GM21737 (cell line): ENCODE results near the gene PLEKHA1.
A peak's percentile ranks its signal among the peaks of the same experiment; 100 is the strongest.

Experiments
- ATAC-seq: cut with Tn5 transposase; IDR thresholded peaks from one replicate; pipeline ENCODE4 v1.9.1; 2021; ENCODE audit warnings: mild to moderate bottlenecking, moderate library complexity; ENCODE audit not compliant: unreplicated experiment

PLEKHA1 gene

DNA sequence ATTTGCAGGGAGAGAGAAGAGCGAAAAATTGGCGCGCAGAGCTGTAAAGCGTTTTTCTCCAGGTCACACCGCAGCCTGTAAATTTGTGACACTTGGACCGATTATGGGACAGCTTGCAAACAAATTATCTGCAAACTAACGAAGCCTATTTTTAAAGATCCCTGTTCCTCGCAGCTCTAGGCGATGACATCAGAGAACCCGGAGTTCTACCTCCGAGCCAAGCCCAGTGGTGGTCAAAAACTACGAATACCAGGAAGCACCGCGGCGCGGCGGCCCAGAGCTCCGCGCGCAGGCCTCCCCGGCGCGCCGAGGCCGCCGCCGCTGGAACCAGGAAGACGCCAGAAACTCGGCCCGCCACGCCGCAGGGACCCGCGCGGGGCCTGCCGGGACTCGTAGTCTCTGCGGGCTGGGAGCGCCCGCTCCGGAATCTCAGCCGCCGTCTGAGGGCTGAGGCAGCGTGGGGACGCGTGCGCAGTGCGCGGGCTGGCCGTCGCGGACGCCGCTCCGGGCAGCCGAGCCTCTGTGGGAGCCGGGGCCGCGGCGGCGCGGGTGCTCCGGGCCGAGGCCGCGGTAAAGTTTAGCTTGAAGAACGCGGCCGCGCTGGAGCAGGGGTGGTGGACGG, at the start of gene PLEKHA1:
Gene PLEKHA1, plus strand, starts transcription at position 472 of the 622 bp plus-strand sequence. CDS start 18,493 bp downstream, outside the sequence.
- ATAC-seq, result peak; percentile 88

DNA sequence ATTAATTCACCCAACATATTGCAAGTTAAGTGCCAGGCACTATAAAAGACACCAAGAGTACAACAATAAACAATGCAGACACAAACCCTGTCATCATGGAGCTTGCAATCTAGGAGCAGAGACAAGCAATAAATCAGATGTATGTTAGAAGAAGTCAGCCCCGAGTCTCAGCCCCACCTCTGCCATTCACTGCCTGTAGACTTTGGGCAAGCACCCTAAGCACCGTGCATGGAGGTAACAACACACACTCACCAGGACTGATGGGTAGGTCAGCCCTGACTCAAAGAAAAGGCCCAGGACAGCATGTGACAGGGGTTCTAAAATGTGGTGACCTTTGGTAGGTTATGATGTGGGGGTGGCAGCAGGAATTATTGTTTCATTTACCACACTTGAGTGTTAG, 49.3 kb upstream of the PLEKHA1 start:
- no peak for ATAC-seq

DNA sequence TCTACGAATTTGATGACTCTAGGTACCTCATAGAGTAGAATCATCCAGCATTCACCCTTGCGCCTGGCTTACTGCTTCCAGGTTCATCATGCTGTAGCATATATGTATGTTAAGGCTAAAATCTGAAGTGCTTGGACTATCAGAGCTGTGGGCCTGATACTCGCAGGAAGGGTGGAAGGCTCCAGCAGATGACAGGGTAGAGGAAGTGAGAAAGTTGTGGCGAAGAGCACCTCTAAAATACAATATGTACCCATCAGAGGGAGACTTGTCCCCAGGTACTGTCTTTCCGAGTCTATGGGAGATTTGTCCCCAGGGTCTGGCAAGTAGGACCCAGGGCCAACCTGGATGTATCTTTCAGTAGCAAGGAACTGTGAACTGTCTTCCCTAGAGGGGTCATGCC, 48.1 kb upstream of the PLEKHA1 start:
- ATAC-seq, result no peak

DNA sequence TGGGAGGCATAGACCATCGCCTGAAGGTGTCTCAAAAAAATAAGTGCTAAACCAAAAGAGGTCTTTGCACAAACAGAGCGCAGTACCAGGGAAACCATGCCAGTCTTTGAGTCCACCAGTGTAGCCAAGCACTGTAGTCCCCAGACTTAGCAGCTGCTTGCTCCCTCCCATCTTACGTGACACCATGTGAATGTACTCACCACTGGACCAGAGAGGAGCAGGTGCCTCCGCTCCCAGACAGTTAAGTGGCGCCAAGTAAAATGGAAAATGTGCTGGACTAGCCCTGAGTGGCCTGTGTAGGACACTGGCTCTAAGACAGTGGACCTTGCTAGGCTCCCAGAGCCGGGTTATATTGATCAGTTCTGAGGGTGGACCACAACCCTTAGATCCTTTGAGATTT, 47.7 kb upstream of the PLEKHA1 start:
- no peak for ATAC-seq

DNA sequence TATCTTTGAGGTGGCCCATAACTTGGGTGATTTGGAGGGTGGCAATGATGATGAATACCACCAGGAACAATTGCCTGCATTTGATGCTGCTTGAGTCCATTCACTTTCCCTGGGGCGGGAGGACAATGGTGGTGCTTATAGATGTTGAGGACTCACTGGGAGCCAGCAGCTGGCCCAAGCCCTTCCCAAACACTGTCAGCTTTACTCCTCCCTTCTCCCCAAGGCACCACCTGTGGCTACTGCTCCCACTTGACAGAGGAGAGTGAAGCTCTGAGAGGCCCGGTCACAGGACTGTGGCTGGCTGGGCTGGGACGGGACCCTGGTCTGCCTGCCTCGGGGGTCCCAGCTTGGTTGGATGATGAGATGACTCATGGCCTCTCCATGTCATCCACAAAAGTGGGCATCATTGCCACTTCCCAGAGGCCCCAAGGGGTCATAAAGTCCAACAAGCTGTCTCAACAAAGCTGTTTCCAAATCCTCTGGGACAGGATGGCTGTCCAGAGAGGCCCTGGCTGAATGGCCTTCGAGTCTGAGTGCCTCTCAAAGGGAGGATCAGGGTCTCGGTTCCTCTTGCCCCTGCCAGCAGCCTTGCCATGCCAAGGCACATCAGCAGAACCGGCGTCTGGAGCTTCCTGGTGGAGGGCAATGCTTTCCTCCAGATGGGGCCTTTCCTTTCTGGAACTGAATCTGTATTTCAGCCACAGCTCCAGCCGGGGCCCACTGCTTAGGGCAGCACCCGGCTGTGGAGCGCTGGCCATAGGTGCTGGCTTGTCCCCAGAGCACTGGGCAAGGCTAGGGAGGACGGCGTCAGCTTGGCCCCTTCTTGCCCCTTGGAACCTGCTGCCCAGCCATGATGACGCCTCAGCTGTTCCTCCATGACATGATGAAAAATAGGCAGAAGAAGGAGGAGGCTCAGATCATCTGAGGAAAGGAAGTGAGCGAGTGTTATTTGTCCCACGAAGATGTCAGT, 47.0 kb upstream of the PLEKHA1 start:
- no peak for ATAC-seq

DNA sequence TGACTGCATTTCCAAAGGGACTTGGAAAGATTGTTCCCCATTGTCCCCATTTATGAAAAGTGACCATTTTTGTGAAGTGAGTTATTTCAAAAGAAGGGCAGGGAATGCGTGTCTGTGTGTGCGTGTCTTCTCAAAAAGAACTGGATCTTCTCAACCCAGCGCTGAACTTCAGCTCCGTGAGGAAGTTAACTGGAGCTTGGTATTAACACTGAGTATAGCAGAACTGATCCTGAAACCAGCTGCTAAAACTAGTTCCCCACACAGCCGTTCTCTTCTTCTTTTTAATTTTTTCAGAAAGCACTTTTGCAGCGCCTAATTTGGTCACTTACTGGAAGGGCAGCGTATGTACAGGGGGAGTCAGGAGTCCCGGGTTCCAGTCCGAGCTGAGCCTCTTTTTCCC, 45.8 kb upstream of the PLEKHA1 start:
- ATAC-seq, result no peak

DNA sequence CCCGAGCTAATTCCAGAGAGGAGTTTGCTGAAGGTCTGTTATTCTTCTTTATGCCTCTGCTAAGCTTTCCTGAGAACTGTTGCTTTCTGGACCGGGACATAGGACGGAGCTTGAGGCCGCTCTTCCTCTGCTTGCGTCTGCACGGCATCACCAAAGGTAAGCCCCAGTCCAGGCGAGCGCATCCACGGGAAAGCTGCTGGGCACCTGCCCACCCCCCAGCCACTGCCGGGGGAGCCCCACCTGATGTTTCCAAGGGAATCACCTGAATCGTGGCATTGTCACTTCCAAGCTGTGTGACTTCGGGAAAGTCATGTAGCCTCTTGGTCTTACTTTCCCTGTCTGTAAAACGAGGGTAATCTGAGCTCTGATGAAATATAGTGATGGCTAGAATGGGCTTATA, 45.1 kb upstream of the PLEKHA1 start:
- no peak for ATAC-seq

DNA sequence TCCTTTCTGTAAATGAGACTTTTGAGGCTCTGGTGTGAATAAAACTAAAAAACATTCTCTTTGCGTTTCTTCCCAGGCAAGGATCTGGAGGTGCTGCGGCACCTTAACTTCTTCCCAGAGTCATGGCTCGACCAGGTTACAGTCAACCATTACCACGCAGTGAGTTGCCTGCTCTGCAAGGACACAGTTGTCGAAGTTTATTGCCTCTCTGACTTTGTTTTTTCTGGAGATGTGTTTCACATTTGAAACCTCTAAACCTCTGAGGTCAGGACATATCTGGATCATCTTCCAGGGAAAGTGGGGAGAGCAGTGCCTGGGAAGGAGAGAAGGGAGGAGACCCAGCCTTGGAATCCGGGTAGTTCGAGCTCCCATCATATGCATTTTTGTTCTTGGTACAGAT, 43.4 kb upstream of the PLEKHA1 start:
- ATAC-seq, result no peak

DNA sequence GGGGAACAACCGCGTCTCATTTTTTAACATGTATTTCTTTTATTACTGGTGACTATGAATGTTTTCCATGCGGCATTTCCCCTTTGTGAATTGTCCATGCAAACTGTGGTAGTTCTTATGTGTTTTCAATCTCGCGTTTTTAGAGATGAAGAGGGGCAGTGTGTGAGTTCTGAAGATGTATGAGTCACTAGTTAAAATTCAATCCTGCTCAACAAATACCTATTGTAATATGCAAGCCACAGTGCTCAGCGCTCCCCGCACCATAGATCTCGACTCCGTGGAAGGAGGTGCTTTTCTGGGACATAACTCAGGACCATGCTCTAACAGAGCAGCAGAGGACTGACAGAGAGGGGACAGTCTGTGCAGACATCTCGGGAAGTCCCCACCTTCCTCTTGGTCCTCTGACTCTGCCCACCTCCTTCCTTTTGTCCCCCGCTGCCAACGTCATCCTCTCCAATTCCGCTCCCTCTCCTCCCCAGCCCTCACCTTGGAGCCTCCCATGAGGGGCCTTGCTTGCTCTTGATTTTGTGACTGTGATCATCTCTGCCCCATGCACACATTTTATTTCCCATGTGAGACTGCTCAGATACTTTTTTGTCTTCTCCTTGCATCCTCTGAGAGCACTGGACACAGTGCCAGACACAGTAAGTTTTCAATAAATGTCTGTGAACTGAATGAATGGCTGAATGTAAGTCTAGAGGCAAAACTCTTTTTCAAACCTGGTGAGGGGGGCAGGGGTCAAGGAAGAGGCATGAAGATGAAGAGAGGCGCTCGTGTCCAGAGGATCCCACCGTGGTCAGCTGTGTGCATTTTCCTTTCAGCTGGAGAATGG, 42.7 kb upstream of the PLEKHA1 start:
- no peak for ATAC-seq

DNA sequence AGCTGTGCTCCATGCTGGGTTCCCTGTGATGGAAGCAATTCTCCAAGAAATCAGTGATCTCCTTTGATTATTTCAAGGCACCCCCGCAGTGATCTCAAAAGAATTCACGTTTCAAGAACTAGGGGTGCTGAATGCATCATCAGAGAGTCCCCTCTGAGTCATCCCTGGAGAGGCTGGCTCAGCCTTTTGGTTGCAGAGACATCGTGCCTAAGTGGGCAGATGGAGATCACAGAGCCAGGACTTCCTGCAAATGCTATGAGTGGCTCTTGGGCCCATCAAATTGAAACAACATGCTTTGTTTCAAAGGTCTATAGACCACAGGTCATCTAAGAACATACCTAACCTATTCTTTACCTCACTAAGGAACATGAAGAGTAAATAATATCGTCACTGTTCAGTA, 41.5 kb upstream of the PLEKHA1 start:
- no peak for ATAC-seq

DNA sequence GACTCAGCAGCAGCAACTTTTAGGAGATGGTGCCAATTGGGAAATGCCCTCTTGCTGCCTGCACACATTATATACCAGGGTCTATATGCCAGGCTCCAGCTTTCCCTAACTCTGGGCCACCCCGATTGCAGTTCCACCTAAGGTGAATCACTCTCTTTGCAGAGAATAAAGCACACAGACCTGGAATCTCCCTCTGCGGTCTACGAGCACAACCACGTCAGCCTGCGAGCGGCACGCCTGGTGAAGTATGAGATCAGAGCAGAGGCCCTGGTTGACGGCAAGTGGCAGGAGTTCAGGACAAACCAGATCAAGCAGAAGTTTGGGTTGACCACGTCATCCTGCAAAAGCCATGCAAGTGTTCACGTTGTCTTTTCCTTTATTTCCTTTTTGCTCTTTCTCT, 38.2 kb upstream of the PLEKHA1 start:
- no peak for ATAC-seq

DNA sequence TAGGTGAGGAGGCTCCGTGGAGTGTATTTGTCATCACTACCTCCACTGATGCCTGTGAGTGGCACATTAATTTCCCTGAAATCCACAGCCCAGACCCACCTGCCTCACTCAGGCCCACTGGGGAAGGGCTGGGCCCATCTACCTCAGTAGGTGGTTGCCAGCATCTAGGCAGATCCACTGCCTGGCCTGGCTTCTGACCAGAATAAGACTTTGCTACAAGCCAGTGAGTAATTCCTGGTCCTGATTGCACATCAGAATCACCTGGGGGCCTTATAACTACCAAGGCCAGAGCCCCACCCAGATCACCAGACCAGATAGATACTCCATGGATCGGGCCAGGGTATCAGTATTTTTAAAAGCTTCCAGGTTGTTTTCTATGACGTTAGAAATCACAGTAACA, 37.5 kb upstream of the PLEKHA1 start:
- no peak for ATAC-seq

DNA sequence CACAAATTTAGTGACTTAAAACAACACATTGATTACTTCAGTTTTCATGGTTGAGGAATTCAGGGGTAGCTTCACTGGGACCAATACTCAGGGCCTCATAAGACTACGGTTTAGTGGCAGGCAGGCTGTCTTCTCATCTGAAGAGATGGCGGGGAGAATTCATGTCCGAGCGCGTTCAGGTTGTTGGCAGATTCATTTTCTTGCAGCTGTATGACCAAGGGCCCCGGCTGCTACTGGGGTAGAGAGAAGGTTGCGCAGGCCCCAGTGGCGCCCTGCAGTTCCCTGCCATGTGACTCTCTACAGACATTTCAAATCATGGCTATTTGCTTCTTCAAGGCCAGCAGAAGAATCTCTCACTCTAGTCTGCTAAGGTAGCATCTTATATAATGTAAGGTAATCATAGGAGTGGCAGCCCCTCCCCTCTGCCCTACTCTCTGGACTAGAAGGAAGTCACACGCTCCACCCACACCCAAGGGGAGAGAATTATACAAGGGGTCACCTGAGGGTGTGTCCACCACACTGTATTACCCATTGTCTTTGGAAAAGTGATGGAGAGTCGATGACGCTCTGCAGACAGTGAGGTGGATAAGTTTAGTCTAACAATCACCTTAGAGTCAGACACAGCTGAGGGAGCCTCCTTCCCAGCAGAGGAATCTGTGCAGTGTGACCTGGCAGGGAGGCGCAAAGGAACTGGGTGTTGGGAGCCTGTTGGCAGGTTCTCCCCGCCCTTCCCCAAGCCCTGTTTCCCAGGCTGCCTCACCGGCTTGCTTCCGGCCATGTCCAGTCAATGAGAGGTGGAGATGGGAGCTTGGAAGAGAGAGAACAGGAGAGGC, 35.7 kb upstream of the PLEKHA1 start:
- ATAC-seq, result no peak

DNA sequence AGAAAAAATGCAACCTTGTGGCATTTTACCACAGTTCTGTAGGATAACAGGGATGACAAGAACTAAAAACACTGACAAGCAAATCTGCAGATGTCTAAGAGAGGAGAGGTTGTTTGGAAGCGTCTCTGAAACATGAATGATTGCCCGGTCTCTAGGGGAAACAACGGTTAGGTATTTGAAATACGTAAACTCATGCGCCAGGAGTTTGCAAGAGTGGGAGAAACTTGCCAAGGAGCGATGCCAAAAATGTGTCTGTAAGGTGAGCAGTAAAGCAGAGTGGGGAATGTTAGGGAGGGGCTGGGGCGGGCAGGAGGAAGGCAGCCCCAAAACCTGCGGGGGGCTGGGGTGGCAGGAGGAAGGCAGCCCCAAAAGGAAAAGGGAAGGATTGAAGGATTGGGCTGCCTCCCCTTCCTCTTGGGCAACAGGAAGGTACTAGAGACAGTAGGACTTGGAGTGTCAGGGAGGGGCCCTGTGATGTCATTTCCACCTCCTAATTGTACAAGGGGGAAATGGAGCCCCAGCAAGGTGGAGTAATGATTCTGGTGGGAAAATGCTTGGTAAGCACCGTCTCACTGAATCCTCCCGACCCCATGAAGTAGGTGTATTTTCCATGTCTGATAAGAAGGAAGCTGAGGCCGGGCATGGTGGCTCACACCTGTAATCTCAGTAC, 33.2 kb upstream of the PLEKHA1 start:
- no peak for ATAC-seq

DNA sequence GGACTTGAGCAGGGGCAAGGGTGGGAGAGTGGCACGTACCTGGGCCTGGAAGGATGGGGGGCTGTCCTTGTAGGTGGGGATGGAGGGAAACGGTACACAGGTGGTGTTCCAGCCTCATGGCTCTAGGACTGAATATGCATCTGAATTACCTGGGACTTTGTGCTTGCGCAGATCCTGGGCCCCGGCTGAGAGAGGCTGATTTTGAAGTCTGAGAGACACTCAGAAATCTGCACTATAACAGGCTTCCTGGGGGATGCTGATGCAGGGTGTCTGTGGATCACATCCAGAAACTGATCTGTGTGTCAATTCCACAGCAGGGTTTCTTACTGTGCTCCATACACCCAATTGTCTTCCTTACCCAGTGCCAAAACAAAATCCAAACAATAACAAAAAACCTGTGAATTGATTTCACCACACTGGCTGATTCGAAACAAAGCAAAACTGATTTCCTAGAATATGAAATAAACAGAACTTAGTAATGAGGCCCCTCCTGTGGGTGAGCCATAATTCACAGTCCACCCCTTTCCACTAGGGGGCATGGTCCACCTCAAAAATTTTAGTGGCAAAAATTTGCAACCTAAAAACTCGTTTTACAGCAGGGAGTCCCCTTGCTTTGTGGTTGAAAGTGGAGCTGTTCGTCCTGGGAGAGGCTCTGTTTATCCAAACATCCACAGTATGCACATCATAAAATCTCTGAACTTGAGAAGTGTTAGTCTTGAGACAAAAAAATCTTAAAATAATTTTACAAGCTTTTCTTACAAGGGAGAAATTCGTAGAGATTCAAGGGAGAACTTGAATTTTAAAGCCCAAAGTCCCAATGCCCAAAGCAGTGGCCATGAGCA, 32.0 kb upstream of the PLEKHA1 start:
- ATAC-seq, result no peak

DNA sequence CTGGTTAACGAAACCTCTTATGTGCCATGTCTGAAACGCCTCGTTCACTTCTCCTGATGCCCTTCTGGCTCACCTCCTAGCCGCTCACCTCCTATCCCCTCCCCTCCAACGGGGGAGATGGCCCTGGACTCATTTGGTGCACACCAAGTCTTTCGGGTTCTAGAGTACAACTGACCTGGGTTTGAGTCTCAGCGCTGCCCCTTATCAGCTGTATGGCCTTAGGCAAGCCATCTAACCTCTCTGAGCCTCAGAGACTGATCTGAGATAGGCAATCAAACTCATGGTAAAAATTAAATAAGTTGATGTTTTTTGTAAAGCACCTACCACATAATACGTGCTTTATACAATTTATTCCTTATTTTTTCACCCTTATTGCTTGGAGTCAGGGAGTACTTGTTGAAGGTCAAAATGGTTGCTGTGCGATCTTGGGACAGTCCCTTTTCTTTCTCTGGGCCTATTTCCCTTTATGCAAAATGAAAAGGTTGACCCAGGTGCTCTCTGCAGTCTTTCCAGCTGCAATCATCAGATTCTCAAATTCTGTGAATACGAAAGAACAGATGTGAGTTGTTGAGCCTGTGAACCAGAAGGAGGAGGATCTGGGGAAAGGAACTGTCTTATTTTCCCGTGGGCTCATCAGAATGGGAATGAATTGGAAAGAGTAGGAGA, 31.2 kb upstream of the PLEKHA1 start:
- ATAC-seq, result no peak

DNA sequence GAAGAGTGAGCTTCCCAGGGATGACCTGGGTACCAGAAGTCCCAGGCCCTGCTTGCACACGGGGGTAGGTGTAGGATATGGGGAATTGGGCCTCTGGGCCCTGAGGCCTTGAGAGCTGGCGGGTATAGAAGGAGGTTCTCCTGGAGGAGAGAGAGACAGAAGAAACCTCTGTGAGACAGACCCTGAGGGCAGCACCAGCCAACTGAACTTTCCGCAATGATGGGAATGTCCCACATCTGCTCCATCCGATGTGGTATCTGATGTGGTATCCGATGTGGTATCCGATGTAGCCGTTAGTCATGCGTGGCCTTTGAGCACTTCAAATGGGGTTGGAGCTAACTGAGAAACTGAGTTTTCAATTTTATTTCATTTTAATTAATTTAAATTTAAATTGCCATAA, 30.6 kb upstream of the PLEKHA1 start:
- no peak for ATAC-seq

DNA sequence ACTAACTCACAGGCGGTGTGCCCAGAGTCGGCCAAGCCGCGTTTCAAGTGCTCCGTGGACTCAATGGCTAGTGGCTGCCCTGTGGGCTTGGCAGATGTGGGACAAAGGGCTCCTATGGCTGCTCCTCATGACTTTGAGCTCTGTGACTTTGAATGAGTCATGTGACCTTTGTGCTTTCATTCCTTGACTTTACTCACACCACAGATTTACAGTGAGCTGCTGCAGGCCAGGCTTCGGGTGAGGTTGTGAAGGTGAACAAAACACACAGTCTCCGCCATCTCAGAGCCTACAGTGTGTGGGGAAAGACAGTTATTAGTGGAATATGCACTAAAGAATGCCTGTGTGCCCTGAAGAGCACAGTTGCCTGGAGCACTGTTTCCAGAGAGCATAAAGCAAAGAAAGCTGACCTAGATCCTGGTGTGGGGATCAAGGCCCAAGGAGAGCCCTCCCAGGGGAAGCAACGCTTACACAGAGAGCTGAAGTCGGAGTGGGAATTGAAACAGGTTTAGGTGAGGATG, 29.7 kb upstream of the PLEKHA1 start:
- no peak for ATAC-seq
